Activated naive CD4-positive, alpha-beta T cell treated with anti-CD3 and anti-CD28 coated beads, Interleukin-2, amount 10 ng/mL, durations not matched to agents 5 hours and 36 hours (primary cell): ENCODE results near the gene ALDH3B1. TPM values are rescaled to one million over a fixed set of nuclear protein-coding genes. Genes with fewer than 3 reads are reported as not detected.

Experiments
- microRNA-seq: library from miRNA; unstranded; fragments of <30 nt; microRNA quantifications from one replicate; pipeline ENCODE4 v1.2.0, GENCODE V29; 2022; ENCODE audit warnings: borderline microRNAs expressed, borderline replicate concordance
- total RNA-seq, 2 experiments: library from RNA; stranded (reverse); gene quantifications; one replicate each; pipeline ENCODE4 v1.2.3, GENCODE V29; 2021

ALDH3B1 gene, protein sequence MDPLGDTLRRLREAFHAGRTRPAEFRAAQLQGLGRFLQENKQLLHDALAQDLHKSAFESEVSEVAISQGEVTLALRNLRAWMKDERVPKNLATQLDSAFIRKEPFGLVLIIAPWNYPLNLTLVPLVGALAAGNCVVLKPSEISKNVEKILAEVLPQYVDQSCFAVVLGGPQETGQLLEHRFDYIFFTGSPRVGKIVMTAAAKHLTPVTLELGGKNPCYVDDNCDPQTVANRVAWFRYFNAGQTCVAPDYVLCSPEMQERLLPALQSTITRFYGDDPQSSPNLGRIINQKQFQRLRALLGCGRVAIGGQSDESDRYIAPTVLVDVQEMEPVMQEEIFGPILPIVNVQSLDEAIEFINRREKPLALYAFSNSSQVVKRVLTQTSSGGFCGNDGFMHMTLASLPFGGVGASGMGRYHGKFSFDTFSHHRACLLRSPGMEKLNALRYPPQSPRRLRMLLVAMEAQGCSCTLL
- total RNA-seq = not detected

DNA sequence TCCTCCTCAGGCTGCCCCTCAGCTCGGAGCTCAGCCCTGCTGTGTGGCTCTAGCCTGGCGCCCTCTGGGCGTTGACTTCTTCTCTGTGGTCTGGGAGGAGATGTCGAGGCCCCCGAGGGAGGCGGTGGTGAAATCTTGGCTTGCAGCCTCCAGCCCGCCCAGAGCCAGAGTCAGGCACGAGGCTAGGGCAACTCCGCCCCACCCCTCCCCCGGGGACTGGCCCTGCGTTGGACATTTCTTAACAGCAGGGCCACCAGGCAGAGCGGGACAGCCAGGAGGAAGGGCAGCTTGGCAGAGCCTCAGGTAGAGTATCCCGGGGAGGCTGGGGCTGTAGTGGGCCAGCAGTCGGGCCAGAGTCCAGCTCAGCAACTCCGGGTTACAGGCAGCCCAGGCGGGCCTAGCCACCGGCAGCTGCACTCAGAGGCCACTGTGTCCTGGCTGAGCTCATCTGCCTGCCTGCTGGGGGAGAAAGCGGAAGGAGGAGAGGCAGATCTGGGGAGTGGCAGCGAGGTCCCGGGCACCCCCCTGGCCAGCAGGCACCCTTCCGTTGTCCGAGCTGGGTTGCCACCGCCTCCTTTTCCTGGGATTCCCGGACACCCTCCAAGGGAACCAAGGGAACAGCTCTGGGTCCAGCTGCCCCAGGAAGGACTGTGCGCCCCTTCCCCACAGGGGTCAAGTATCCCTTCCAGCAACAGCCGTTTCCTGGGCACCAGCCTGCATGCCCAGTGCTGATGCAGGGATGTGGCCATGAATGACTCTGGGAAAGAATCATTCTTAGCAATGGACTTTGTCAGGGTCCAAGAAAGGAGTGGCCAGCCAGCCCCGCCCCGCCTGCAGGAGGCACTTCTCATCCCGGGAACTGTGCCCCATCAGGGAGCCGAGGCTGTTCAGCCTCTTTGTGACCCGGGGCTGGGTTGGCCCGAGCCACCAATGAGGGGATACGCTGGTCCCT, at the start of gene ALDH3B1:
Gene ALDH3B1 (plus strand): TSS at position 238 of the 952 bp plus-strand sequence. CDS start 4,971 bp downstream, outside the sequence.

DNA sequence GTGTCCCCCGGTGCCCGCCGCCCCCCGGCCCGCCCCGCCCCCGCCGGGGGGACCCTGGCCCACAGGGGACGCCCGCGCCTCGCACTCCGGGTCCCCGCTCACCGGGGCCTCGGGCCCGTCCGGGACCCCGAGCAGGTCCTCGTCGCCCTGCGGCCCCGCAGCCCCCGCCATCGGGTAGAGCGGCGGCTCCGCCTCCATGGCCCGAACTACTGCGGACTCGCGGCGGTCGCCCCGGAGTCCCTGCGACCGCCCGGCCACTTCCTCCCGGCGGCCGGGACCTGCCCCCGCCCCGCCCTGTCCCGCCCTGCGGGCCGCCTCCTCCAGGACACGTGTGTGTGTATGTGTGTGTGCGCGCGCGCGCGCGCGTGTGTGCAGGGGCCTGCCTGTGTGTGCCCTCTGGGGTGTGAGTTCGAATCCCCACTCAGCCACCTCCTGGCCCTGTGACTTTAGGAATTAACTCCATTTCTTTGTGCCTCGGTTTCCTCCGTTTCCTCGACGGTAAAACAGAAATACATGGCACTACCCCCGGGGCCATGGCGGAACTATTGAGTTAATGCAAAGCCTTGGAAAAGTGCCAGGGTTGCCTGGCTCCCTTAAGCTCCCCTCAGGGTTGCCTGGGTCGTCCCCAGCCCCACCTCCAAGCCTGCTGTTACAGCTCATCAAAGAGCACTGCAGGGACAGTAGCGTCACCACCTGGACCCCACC, 6.1 kb upstream of the ALDH3B1 start, which contains the start of gene UNC93B1:
Gene UNC93B1 (minus strand): TSS at position 252 of the 705 bp plus-strand sequence. CDS start 54 bp downstream, at position 198.

DNA sequence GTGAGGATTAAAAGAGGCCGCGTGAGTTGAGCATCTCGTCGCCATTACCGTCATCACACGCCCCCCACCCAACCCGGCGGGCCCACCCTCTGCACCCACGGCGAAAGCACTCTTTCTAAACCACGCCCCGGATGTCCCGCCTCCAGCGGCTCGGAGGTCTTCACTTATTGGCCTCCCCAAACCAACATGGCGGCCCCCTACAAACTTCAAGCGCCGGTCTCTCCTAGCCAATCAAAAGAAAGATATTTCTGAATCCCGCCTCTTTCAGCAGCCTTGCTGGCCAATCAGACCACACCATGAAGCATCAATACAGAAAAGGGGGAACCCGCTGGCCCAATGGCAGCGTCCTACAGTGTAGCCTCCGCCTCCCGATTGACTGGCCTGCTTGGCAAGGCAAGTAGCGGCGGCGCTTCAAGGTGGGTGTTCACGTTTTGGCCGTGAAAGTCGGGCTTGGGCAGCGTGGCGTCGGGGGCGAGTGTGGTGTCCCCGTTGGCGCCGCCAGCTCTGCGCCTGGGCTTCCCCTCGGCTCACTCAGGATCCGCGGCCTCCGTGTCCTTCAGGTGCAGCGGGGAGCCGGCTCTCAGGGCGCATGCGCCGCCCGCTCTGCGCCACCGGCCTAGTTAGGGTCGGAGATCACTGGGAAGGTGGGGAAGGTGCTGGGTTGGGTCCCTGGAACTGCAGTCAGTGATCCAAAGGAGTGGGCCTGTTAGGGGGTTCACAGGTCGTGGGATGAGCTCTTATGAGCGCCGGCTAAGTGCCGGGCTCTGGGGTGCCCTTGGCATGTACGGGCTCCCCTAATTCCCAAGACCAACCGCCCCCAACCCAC, 20.4 kb downstream of the ALDH3B1 start, which contains the start of gene NDUFS8:
Gene NDUFS8 (plus strand): TSS at position 364 of the 826 bp plus-strand sequence. CDS start 1,471 bp downstream, outside the sequence.

DNA sequence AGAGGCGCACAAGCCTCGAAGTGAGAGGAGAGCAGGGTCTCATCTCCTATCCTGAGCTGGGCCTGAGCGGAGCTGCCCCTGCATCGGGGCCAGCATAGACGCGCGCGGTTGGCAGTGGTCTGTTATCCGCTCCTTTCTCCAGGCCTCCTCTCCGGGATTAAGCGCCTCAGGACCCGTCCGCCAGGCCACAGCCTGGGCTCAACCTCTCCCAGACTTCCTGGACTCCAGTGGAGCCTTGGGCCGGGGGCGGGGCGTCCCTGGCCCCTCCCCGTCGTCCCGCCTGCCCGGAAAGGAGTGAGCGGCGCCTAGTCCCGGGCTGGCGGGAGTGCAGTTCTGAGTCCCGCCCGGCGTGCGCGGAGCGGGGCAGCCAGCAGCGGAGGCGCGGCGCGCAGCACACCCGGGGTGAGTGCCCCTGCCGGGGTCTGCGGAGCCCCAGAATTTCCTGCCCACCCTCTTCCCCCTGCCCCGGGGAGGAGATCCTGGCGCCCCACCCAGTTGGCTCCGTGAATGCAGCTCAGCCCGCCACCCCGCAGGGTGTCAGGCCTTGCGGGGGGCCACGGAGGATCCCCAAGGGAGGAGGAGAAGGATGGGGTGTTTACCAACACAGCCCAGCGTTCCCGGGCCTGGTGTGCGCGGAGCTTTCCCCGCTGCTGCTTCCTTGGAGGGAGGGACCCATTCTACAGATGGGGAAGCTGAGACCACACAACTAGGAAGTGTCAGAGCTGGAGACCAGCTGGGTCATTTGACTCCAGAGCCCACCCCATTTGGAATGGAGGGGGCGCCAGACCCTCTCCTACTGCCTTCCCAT, 28.8 kb downstream of the ALDH3B1 start, which contains the start of gene TCIRG1:
Gene TCIRG1 (plus strand): TSS at position 308 of the 808 bp plus-strand sequence. CDS start 2,247 bp downstream, outside the sequence.

Small RNA genes within 50 kb of the gene (microRNA-seq; reads per million reads assigned to microRNA genes)
- gene MIR4691 (not detected), gene MIR6753 (not detected), gene MIR7113 (not detected)

Other genes with a start within 250 kb of the ALDH3B1 start
- gene UNC93B1, start 6.2 kb upstream of the ALDH3B1 start, total RNA-seq = 10 to 100 TPM; 25.1 to 27.0 TPM
- gene NDUFS8, start 20.4 kb downstream of the ALDH3B1 start, total RNA-seq = 100 to 1,000 TPM; 105 to 109 TPM
- 100 to 1,000 TPM; 245 to 253 TPM for gene TCIRG1, start 28.7 kb downstream of the ALDH3B1 start, total RNA-seq
- 1 to 10 TPM; 5.4 to 5.7 TPM for gene CHKA, start 111.1 kb downstream of the ALDH3B1 start, total RNA-seq
- gene KMT5B, start 203.0 kb downstream of the ALDH3B1 start, total RNA-seq = 10 to 100 TPM; 29.3 to 31.5 TPM